Mesenchymal stem cell (in vitro differentiated cells and primary cell): Measurements from ENCODE around the gene MBNL1.
A peak's percentile ranks its signal among the peaks of the same experiment; 100 is the strongest.

Experiments used
- DNase-seq: peaks from one replicate; pipeline ENCODE4 v3.0.0-alpha.2; 2013
- H2AFZ ChIP-seq: one replicate; pipeline ENCODE4 v1.6.1; 2013; ENCODE audit warnings: low read depth, mild to moderate bottlenecking, control low read depth, inconsistent platforms, low read length, moderate library complexity
- H2AK5ac ChIP-seq: 2 replicates; pipeline ENCODE4 v1.6.1; 2013; ENCODE audit warnings: low read length, moderate library complexity, mild to moderate bottlenecking, inconsistent platforms; ENCODE audit not compliant: severe bottlenecking
- H2BK120ac ChIP-seq: one replicate; pipeline ENCODE4 v1.6.1; 2013; ENCODE audit warnings: low read depth, mild to moderate bottlenecking, inconsistent platforms, low read length, moderate library complexity
- H2BK12ac ChIP-seq, 2 experiments: one replicate each; pipeline ENCODE4 v1.6.1; 2013; ENCODE audit warnings: inconsistent platforms in 2 of 2, low read length in 2 of 2, mild to moderate bottlenecking in 2 of 2, moderate library complexity in 2 of 2, control low read depth in 1 of 2
- H2BK15ac ChIP-seq: one replicate; pipeline ENCODE4 v1.6.1; 2013; ENCODE audit warnings: mild to moderate bottlenecking, low read depth, inconsistent platforms; ENCODE audit not compliant: poor library complexity, severe bottlenecking
- H2BK5ac ChIP-seq: 2 replicates; pipeline ENCODE4 v1.6.1; 2013; ENCODE audit warnings: low read depth, mild to moderate bottlenecking, low read length, control low read depth, inconsistent platforms; ENCODE audit not compliant: poor library complexity, severe bottlenecking
- H3K14ac ChIP-seq, 2 experiments: one replicate each; pipeline ENCODE4 v1.6.1; 2013; ENCODE audit warnings: inconsistent platforms in 2 of 2, low read length in 2 of 2, control low read depth in 1 of 2, mild to moderate bottlenecking in 1 of 2, moderate library complexity in 1 of 2
- H3K18ac ChIP-seq, 2 experiments: one replicate each; pipeline ENCODE4 v1.6.1; 2013; ENCODE audit warnings: inconsistent platforms in 2 of 2, low read length in 2 of 2, control low read depth in 1 of 2, low read depth in 1 of 2, mild to moderate bottlenecking in 1 of 2
- H3K23ac ChIP-seq, 2 experiments: one replicate each; pipeline ENCODE4 v1.6.1; 2013; ENCODE audit warnings: inconsistent platforms in 2 of 2, low read length in 2 of 2, mild to moderate bottlenecking in 2 of 2, moderate library complexity in 2 of 2, control low read depth in 1 of 2
- H3K27ac ChIP-seq: 2 replicates; pipeline ENCODE4 v1.5.1; 2013; ENCODE audit warnings: mild to moderate bottlenecking, moderate library complexity, low read length, control low read depth, inconsistent platforms; ENCODE audit not compliant: poor library complexity, severe bottlenecking
- H3K27me3 ChIP-seq, 2 experiments: 2 replicates each; pipeline versions ENCODE4 v1.6.1 to v1.7.0; 2013; ENCODE audit warnings: low read length in 2 of 2, mild to moderate bottlenecking in 2 of 2, moderate library complexity in 2 of 2, control low read depth in 1 of 2, inconsistent platforms in 1 of 2; ENCODE audit not compliant: control insufficient read depth in 1 of 2, insufficient read depth in 1 of 2
- H3K36me3 ChIP-seq, 2 experiments: 2 replicates each; pipeline versions ENCODE4 v1.6.1 to v1.7.0; 2013; ENCODE audit warnings: low read length in 2 of 2, control low read depth in 1 of 2, inconsistent platforms in 1 of 2, low read depth in 1 of 2, mild to moderate bottlenecking in 1 of 2; ENCODE audit not compliant: insufficient read depth in 2 of 2, control insufficient read depth in 1 of 2
- H3K4ac ChIP-seq, 2 experiments: one replicate each; pipeline ENCODE4 v1.6.1; 2013; ENCODE audit warnings: inconsistent platforms in 2 of 2, low read length in 2 of 2, mild to moderate bottlenecking in 2 of 2, moderate library complexity in 2 of 2, control low read depth in 1 of 2, low read depth in 1 of 2
- H3K4me1 ChIP-seq: 2 replicates; pipeline ENCODE4 v1.6.1; 2013; ENCODE audit warnings: low read depth, low read length, control low read depth; ENCODE audit not compliant: control insufficient read depth, insufficient read depth
- H3K4me2 ChIP-seq: 2 replicates; pipeline ENCODE4 v1.6.1; 2013; ENCODE audit warnings: low read length, mild to moderate bottlenecking, inconsistent platforms; ENCODE audit not compliant: poor library complexity, severe bottlenecking
- H3K4me3 ChIP-seq, 2 experiments: 2 replicates each; pipeline versions ENCODE4 v1.5.1 to v1.7.0; 2013; ENCODE audit warnings: low read length in 2 of 2, mild to moderate bottlenecking in 2 of 2, control low read depth in 1 of 2, low read depth in 1 of 2; ENCODE audit not compliant: insufficient read depth in 1 of 2
- H3K79me1 ChIP-seq: replicated peaks from 2 replicates; pipeline ENCODE4 v1.6.1; 2013; ENCODE audit warnings: mild to moderate bottlenecking, control low read depth, low read length, inconsistent platforms; ENCODE audit not compliant: poor library complexity, severe bottlenecking
- H3K9ac ChIP-seq: 2 replicates; pipeline ENCODE4 v1.7.0; 2013; ENCODE audit warnings: mild to moderate bottlenecking, low read length, moderate library complexity
- H3K9me3 ChIP-seq: 2 replicates; pipeline ENCODE4 v1.7.0; 2013; ENCODE audit warnings: mild to moderate bottlenecking, low read length; ENCODE audit not compliant: control insufficient read depth
- H4K8ac ChIP-seq: one replicate; pipeline ENCODE4 v1.6.1; 2013; ENCODE audit warnings: inconsistent platforms, mild to moderate bottlenecking, low read length, moderate library complexity
- H4K91ac ChIP-seq: one replicate; pipeline ENCODE4 v1.6.1; 2013; ENCODE audit warnings: mild to moderate bottlenecking, low read length, inconsistent platforms
- WGBS: methylation state at CpG from one replicate; pipeline ENCODE4 v1.1.7; 2013; ENCODE audit warnings: mixed read lengths; 5-methylcytosine and 5-hydroxymethylcytosine counted together

MBNL1 gene

GRCh38 chr3:152235709-152236298 lies 32.9 kb upstream of the MBNL1 start:
- Histone ChIP-seq H2BK15ac (no peak overlapping the region), H3K9ac (peak overlapping the region; percentile 4), H3K18ac (no peak overlapping the region), H4K91ac (no peak overlapping the region), H3K27me3 (no peaks in the 10 kb centered on the region), H3K27ac (peak overlapping the region; percentile 25), H2AFZ (no peak overlapping the region), H2BK5ac (no peak overlapping the region), H3K4me2 (no peak overlapping the region), H3K9me3 (no peaks in the 10 kb centered on the region), H2BK120ac (no peak overlapping the region), H3K4me3 (no peak overlapping the region), H2AK5ac (no peak overlapping the region), H3K14ac (no peak overlapping the region), H4K8ac (no peak overlapping the region), H2BK12ac (no peak overlapping the region), H3K79me1 (no peaks in the 10 kb centered on the region), H3K4ac (no peak overlapping the region), H3K23ac (no peak overlapping the region), H3K4me1 (peaks cover 3% of the 10 kb centered on the region), H3K36me3 (no peaks in the 10 kb centered on the region)
- DNase-seq = peak; percentile 32
- 17% methylated on average over 1 of the region's 1 CpG for WGBS

GRCh38 chr3:152236716-152237115 lies 32.0 kb upstream of the MBNL1 start:
- H3K23ac ChIP-seq = no peak overlapping the region
- no peak overlapping the region for H2BK120ac ChIP-seq

DNA sequence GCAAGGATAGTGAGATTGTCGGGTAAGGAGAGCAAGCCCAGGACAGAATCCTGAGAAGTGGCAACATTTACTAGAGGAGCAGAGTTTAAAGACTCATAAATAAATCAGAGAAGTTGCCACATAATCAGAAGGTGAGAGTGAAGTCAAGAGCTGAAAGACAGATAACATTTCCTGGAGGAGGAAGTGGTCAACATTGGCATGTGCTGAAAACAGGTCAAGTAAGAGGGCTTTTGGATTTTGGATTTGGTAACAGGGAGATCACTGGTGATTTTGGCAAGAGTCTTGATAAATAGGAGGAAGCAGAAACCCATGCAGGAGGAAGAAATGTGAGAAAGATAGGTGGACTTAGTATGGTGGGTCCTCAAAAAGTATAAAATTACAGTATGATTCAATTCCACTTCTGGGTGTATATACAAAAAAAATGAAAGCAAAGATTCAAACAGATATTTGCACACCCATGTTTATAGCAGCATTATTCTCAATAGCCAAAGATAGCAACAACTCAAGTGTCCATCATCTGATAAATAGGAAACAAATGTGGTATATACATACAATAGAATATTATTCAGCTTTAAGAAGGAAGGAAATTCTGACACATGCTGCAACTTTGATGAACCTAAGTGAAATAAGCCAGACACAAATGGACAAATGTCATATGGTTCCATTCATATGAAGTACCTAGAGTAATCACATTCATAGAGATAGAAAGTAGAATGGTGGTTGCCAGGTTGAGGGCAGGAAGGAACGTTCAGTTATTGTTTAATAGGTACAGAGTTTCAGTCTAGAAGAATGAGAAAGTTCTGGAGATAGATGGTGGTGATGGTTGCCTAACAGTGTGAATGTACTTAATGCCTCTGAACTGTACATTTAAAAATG lies 27.3 kb upstream of the MBNL1 start:
- WGBS = 79% methylated on average over 2 of the region's 2 CpGs
- no peak overlapping the region for H3K4me2 ChIP-seq
- no peak overlapping the region for H3K4ac ChIP-seq
- H2BK120ac ChIP-seq = no peak overlapping the region
- DNase-seq = peak; percentile 31
- no peak overlapping the region for H3K23ac ChIP-seq
- H3K4me3 ChIP-seq = no peak overlapping the region
- no peaks in the 10 kb centered on the region for H3K4me1 ChIP-seq
- no peak overlapping the region for H2AFZ ChIP-seq
- H3K9ac ChIP-seq = no peak overlapping the region
- H3K36me3 ChIP-seq = no peaks in the 10 kb centered on the region
- no peak overlapping the region for H3K27ac ChIP-seq
- no peak overlapping the region for H4K8ac ChIP-seq
- no peaks in the 10 kb centered on the region for H3K79me1 ChIP-seq
- no peaks in the 10 kb centered on the region for H3K27me3 ChIP-seq
- no peak overlapping the region for H2BK12ac ChIP-seq
- no peak overlapping the region for H2BK15ac ChIP-seq
- H3K9me3 ChIP-seq = no peaks in the 10 kb centered on the region
- no peak overlapping the region for H3K18ac ChIP-seq
- H4K91ac ChIP-seq = no peak overlapping the region
- no peak overlapping the region for H2BK5ac ChIP-seq
- no peak overlapping the region for H3K14ac ChIP-seq
- H2AK5ac ChIP-seq = no peak overlapping the region

More at GRCh38 chr3:152236716-152237115, 32.0 kb upstream of the MBNL1 start:
- H3K36me3 ChIP-seq = no peaks in the 10 kb centered on the region
- no peak overlapping the region for H4K8ac ChIP-seq
- no peaks in the 10 kb centered on the region for H3K79me1 ChIP-seq
- no peak for DNase-seq
- no peak overlapping the region for H2BK15ac ChIP-seq
- H3K9me3 ChIP-seq = no peaks in the 10 kb centered on the region
- no peak overlapping the region for H4K91ac ChIP-seq
- H3K4ac ChIP-seq = no peak overlapping the region
- peaks cover 3% of the 10 kb centered on the region for H3K4me1 ChIP-seq
- H2AK5ac ChIP-seq = no peak overlapping the region
- no peaks in the 10 kb centered on the region for H3K27me3 ChIP-seq
- no peak overlapping the region for H3K18ac ChIP-seq
- peak overlapping the region; percentile 26 for H3K9ac ChIP-seq
- H3K14ac ChIP-seq = no peak overlapping the region
- no peak overlapping the region for H3K27ac ChIP-seq
- no peak overlapping the region for H3K4me3 ChIP-seq
- no peak overlapping the region for H2AFZ ChIP-seq
- no peak overlapping the region for H2BK5ac ChIP-seq
- no peak overlapping the region for H2BK12ac ChIP-seq
- no peak overlapping the region for H3K4me2 ChIP-seq

GRCh38 chr3:152243301-152243711 lies 25.4 kb upstream of the MBNL1 start:
- DNase-seq = no peak
- Histone ChIP-seq H2BK15ac (no peak overlapping the region), H3K9me3 (no peaks in the 10 kb centered on the region), H3K9ac (no peak overlapping the region), H3K36me3 (no peaks in the 10 kb centered on the region), H2BK5ac (no peak overlapping the region), H2AK5ac (no peak overlapping the region), H3K18ac (no peak overlapping the region), H4K91ac (no peak overlapping the region), H2BK120ac (no peak overlapping the region), H3K27ac (no peak overlapping the region), H3K14ac (no peak overlapping the region), H2AFZ (no peak overlapping the region), H4K8ac (no peak overlapping the region), H3K4me1 (no peaks in the 10 kb centered on the region), H3K4me3 (no peak overlapping the region), H3K27me3 (no peaks in the 10 kb centered on the region), H3K4me2 (no peak overlapping the region), H2BK12ac (no peak overlapping the region), H3K79me1 (no peaks in the 10 kb centered on the region), H3K23ac (no peak overlapping the region), H3K4ac (no peak overlapping the region)
- no CpG with 5 or more reads among the region's 1 CpG for WGBS
